DLD1 (cell line): Measurements from ENCODE around the gene EXT2.

Experiments
- in situ Hi-C: cut with HindIII; loops from 2 replicates; pipeline ENCODE4 v1.10.0; 2017; ENCODE audit warnings: low sequenced_read_pairs

The EXT2 gene

DNA sequence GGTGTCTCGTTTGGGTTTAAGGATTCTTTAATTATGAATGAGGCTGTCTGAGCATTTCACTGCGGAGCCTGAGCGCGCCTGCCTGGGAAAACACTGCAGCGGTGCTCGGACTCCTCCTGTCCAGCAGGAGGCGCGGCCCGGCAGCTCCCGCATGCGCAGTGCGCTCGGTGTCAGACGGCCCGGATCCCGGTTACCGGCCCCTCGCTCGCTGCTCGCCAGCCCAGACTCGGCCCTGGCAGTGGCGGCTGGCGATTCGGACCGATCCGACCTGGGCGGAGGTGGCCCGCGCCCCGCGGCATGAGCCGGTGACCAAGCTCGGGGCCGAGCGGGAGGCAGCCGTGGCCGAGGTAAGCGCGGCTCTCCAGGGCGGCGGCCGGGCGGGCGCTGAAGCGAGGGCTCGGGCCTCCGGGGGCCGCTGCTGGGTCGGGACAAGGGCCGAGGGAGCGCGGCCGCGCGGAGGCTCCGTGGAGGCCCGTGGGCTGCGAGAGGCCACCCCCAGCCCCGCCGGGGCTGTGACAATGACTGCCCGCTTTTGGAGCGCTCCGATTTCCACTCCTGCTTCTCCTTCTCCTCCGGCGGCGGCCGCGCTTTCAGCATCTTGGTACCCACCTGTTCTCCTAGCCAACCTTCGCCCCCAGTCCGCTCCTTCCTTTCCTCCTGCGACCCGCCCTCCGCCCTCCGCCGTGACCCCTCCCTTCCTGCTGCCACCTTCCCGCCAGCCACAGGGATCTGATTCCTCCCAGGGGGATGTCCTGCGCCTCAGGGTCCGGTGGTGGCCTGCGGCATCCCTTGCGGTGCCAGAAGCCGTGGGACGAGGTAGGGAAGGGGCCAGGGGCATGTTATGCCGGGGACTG is at the start of gene EXT2:
Gene EXT2, plus strand, starts transcription at position 173 of the 854 bp plus-strand sequence. CDS start 12,035 bp downstream, outside the sequence.
- in situ Hi-C loops: no loop called here

DNA sequence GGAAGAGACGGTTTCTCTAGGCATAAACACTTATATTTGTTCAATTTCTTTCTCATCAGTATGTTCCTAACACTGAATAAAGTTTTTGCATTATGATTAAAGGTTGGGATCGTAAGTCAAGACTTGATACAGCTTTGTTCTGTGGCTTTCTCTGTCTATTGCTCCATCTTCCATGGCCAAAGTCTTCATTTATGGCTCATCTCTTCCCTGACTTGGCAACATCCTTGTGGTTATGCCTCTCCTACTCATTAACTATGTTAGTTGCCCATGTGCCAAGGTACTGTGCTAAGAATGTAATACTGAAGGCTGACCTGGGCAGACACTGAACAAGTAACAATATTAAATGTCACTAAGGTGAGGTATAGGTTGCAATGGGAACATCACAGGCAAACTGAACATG is 49.3 kb upstream of the EXT2 start:
- in situ Hi-C loops: no loop called here

DNA sequence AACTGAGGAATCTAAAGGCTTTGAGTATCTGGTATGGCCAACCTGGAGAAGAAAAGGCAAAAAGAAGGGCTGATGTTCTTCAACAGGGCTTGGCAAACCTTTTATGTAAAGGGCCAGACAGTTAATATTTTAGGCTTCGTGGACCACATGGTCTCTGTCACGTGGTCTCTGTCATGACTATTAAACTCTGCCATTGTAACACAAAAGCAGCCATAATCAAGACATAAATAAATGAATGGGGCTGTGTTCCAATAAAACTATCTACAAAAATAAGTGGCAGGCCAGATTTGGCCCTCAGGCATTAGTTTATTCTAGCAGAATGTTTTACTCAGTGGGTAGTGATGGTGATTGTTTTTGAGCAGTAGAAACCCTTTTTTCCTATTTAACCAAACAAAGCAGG is 48.2 kb upstream of the EXT2 start:
- in situ Hi-C loops: no loop called here

DNA sequence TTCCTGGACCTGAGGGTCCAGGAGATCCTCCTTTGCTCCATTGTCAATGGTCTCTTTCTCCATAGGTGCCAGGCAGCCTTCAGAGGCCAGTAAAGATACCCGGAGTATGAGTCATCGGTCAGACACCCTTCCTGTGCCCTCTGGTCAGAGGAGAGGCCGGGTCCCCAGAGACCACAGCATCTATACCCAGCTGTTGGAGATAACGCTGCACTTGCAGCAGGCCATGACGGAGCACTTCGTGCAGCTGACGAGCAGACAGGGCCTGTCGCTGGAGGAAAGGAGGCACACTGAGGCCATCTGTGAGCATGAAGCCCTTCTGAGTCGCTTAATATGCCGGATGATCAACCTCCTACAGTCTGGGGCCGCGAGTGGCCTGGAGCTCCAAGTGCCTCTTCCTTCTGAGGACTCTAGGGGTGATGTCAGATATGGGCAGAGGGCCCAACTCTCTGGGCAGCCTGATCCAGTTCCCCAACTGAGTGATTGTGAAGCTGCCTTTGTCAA is 47.5 kb upstream of the EXT2 start, which contains the start of gene ACCSL:
Gene ACCSL, plus strand, starts transcription at position 51 of the 501 bp plus-strand sequence. Its CDS starts 56 bp downstream, at position 107.
- in situ Hi-C loops: no loop called here

DNA sequence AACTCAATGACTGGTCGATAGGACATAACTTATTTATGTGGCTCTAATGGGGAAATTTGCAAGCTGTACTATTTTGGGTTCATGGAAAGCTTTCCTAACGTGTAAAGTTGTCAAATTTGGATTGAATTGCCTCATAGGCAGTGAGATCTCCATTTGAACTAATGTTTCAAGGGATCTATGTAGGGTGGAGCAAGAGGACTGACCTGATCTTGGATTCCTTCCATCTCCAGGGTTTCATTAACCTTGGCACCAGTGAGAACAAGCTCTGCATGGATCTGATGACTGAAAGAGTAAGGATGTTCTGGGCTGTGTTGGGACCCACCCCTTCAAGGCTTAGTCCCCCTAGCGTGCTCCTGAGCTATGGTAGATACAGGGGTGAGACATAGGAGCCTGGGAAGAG is 45.6 kb upstream of the EXT2 start:
- in situ Hi-C loops: no loop called here

DNA sequence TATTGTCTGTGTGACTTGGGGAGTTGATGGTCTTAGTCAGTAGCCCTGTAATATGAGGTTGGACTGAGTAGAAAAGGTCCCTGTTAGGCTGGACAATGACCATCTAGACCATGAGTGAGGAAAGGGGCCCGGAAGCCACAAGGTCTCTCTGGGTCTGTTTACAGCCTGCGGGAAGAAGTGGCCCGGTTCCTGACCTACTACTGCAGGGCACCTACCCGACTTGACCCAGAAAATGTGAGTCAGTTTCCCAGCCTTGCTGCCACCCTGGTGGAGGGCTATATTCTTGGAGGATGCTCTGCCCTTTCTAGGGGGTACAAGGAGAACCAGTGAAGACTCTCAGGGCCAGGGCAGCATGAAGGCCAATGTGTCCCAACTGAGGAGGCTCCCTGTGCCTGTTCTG is 44.3 kb upstream of the EXT2 start:
- in situ Hi-C loops: no loop called here

DNA sequence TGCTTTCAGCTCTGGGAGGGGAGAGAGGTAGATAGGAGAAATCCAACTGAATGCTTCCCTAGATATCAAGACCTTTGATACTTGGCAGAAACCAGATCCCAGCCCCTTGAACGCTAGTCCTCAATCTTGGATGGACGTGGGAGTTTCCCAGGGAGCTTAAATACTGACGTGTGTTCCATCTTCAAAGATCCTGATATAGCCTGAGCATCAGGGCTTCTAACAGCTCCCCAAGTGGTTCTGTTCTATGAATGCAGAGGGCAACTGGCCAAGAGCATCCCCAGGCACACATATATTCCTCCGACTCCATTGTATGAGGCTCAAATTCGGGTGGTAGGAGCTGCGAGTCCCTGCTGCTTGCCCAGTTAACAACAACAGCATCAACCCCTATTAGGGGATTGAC is 38.1 kb upstream of the EXT2 start:
- in situ Hi-C loops: no loop called here

DNA sequence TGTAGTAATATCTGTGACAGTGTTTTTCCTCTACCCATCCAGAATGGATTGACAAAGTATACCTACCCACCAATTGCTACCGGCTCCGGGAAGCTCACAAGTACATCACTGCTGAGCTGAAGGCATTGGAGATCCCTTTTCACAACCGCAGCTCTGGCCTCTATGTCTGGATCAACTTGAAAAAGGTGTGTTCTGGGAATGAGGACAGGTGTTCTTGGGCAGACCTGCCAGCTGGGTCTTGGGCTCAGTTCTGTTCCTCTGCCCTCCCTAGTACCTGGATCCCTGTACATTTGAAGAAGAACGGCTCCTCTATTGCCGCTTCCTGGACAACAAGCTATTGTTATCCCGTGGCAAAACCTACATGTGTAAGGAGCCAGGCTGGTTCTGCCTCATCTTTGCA is 37.2 kb upstream of the EXT2 start:
- in situ Hi-C loops: no loop called here

DNA sequence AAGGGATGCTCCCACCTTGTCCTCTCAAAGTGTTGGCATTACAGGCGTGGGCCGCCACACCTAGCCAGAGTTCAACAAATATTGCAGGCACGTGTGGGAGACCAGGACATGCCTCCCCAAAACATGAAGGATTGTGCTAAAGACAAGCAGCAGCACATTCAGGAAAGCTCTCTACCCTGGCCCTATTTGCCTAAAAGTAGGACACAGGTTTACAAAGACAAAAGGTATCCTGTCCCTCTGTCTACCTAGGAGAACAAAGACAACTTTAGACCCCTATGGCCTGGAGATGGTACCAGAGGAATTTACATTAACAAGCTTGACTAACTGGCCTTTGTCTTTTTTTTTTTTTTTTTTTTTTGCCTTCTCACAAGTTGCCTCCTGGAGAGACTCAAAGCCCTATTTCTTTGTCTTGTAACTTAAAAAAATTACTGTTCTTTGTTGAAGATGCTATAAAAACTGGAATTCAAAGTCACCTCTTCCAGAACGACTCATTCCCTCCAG is 30.3 kb upstream of the EXT2 start:
- in situ Hi-C loops: no loop called here

DNA sequence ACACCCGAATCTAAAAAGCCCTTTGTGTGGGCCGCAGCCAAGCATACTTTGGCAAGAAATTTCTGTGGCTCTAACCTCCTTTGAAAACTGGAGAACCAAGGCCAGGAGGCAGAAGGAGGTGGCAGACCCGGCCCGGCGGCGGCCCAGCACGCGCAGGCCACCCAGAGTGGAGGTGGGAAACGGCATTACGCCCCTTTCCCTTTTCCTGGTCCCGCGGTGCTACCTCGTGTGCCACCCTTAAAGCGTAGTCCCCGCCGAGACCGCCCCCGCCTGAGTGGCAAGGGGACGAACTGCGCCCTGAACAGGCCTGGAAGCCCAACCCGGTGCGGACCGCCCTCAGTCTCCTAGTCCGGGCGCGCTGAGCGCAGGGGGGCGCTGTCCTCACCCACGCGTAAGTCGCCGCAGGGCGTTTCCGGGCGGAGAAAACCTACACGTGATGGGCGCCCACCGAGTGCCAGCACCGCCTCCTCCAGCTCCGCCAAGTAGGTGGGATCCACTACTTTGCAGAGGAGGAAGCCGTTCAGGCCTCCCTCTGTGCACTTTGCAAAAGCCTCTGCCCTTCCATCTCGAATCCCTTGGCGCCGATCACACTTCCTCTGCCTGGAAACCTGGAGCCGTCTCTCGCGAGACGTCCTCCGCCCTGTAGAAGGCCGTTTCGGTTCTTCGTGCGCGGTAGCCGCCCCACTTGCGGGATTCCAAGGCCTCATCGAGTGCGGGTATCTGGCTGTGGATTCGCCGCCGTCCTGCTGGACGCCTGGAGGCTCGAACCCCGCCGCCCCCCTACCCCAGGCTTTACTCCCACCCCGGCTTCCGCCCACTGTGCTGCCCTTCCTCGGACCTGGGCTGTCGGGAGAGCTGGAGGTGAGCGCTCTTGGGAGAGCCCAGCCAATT is 29.4 kb upstream of the EXT2 start, which contains the start of gene ACCS:
Gene ACCS, plus strand, starts transcription at position 430 of the 891 bp plus-strand sequence. CDS start 1,358 bp downstream, outside the sequence.
- in situ Hi-C loops: no loop called here

DNA sequence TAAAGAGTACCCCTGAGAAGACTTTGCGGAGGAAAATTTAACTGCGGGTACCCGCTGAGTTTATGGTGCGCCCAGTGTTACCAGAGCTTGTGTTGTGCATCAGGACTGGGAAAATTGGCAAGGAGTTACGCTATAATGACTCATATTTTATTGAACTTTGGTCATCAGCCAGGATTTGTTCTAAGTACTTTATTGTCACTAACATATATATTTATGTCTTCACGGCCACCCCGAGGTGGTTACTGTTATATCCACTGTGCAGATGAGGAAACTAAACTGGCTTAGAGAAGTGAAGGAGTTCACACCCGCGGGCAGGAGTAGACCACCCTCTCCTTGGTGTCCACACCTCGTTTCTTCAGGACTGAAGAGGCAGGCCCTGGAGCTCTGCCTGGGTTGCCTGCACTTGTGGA is 28.7 kb upstream of the EXT2 start:
- in situ Hi-C loops: no loop called here

DNA sequence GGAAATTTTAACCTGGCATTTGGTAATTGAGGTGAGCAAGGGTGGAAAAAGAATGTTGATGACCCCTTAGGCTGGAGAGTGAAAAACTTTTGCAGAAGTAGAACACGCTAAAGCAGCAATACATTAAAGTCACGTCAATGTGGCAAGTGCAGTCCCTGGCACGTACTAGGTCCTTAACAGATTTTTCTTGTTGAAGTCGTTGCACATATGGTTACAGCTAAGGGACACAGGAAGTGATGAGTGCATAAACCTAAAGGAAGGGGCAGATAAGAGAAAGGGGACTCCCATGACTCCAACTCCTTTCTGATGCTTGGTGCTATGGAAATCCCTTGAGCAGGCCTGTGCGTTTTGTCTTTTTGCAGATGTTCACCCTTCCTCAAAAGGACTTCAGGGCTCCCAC is 28.2 kb upstream of the EXT2 start:
- in situ Hi-C loops: no loop called here

DNA sequence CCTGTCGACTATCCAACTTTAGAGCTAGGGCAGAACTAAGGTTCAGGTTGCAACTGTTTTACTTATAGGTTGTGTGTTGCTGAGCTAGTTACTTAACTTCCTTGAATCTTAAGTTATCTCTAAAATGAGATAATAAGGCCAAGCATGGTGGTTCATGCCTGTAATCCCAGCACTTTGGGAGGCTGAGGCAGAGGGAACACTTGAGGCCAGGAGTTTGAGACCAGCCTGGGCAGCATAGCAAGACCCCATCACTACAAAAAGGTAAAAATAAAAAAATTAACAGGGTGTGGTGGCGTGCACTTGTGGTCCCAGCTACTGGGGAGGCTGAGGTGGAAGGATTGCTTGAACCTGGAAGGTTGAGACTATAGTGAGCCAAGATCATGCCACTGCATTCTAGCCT is 27.3 kb upstream of the EXT2 start:
- in situ Hi-C loops: no loop called here

DNA sequence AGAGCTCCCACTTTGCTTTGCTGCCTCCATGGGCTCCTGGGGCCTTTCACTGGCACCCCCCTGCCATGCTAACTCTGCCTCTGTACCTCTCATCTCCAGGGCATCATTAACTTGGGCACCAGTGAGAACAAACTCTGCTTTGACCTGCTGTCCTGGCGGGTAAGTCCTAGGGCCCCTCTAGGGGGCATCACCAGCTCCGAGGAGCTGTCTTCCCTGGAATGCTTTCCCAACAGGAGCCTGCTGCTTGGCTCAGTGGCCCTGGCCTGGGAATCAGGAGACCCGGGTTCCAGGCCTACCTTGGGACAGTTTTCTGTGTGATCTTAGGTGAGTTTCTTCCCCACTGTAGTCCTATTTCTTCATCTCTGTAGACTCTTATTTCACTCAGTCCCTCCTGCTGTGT is 24.3 kb upstream of the EXT2 start:
- in situ Hi-C loops: no loop called here

DNA sequence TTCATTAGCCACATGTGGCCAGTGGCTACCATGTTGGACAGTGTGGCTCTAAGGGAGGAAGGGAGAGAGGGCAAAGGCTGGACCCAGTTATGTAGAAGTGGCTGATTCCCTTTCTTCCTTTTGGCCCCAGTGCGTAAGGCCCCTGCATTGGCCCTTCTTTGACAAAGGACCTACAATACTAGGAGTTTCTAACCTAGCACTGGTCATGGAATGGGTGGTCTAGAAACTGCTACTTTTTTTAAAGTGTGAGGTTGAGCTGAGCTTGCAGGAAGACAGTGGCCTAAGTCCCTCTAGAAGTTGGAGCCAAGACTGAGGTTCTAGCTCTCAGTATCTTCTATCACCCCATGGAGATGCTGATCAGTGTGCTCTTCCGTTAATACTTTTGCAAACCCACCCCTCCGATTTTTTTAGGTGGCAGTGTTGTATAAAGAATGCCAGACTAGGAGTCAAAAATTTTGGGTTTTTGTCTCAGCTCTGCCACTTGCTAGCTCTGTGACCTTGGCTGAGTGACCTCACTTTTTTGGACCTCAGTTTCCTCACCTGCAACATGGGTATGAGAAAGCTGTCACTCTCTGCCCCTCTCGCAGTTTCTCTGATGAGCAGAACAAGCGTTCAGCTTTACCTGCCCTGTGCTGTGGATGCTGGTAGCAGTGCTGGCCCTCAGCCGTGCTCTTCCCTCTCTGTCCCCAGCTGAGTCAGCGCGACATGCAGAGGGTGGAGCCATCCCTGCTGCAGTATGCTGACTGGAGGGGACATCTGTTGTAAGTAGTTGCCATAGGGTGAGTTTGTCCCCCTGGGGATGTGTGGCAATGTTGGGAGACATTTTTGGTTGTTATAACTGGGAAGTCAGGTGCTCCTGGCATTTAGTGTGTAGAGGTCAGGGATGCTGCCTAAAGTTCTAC is 22.5 kb upstream of the EXT2 start:
- in situ Hi-C loops: no loop called here

DNA sequence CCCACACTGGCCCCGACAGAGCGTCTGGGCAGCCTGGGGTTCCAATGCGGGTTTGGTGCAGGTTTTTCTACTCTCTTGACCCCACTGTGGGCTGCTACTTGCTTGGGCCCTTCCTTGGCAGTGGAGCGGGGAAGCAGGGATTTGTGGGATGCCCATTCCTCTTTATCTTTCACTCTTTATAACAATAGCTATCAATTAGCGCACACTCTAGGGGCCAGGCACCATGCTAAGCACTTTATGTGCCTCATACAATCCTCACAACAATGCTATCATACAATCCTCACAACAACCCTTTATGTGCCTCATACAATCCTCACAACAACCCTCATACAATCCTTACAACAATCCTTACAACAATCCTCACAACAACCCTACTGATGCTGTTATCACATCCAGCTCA is 16.7 kb upstream of the EXT2 start:
- in situ Hi-C loops: no loop called here

DNA sequence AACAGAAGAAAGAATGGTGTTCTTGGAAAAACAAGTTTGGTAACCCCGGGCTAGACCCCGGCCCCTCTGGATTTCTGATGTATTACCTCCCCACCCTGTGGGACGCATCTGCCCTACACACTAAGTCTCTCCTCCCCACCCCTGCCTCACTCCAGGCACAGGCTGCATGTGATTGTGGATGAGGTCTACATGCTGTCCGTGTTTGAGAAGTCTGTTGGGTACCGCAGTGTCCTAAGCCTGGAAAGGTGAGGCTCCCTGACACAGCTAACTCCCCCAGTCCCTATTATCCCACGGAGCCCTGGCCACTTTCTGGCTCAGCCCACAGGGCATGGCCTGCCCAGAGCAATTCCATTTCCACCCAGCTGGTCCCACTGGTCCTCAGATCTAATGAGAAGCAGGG is 16.1 kb upstream of the EXT2 start:
- in situ Hi-C loops: no loop called here

DNA sequence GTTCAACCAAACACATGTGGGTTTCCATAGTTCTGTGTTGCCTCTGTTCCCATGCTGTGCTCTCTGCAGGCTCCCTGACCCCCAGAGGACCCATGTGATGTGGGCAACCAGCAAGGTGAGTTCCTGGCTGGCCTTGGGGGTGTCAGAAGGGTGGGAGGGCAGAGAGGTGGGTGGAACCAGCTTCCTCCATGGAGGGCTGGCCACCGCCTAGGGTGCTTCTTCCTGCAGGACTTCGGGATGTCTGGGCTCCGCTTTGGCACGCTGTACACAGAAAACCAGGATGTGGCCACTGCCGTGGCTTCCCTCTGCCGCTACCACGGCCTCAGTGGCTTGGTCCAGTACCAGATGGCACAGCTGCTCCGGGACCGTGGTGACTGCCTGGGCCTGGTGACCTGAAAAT is 14.5 kb upstream of the EXT2 start:
- in situ Hi-C loops: no loop called here

DNA sequence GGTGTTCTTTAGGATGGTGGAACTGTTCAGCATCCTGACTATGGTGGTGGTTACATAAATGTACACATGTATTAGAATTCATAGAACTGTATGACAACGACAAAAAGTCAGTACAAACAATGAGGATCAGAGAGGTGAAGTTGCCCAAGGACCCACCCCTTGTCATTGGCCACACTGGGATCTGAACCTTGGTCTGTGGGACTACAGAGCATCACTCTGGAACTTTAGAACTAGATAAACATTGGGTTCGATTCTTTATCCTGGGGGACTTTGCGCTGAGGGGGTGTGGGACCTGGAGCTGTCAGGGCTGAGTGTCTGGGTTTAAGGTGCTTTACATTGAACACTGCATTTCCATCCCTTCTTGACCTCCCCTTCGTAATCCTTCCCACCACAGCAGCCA is 12.8 kb upstream of the EXT2 start:
- in situ Hi-C loops: no loop called here

DNA sequence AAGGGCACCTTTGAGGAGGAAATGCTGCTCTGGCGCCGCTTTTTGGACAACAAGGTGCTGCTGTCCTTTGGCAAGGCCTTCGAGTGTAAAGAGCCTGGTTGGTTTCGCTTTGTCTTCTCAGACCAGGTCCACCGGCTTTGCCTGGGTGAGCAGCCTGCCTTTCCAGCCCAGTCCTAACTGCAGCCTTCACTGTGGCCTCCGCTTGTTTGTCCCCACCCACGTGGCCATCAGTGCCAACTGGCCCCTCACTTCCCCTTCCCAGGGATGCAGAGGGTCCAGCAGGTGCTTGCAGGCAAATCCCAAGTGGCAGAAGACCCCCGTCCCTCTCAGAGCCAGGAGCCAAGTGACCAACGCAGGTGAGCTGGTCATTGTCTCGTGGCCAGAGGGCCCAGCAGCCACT is 12.0 kb upstream of the EXT2 start:
- in situ Hi-C loops: no loop called here
